OCI-LY3 (cell line): ENCODE data around the gene ARHGAP22.

Source experiments
- EZH2phosphoT487 ChIP-seq: fragments of 200-600 bp; shearing (Covaris generic); IDR thresholded peaks from 2 replicates; pipeline ENCODE4 v1.6.1; 2018; ENCODE audit warnings: antibody characterized with exemption, mixed run types, low read depth
- TF ChIP-seq, protein P1 (sequence below): fragments of 200-600, 300-600 bp; sonication (generic); IDR thresholded peaks from 2 replicates; pipeline ENCODE4 v1.5.1; 2014; ENCODE audit warnings: antibody characterized with exemption, low read length, low read depth

DNA sequence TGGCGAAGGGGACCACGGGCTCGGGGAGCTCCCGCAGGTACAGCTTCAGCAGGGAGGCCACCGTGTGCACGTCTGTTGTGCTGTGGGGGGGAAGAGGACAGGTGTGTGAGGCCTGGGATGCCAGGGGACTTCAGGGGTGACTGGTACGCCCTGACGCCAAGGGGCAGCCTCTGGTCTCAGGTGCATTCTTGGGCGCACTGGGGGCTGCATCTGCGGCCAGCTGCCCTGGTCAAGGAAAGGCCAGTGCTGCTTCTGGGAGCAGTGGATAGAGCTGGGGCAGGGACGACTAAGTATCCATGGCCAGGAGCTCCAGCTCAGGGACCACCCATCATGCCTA is 149.8 kb downstream of the ARHGAP22 start:
- TF ChIP-seq, protein P1, sequence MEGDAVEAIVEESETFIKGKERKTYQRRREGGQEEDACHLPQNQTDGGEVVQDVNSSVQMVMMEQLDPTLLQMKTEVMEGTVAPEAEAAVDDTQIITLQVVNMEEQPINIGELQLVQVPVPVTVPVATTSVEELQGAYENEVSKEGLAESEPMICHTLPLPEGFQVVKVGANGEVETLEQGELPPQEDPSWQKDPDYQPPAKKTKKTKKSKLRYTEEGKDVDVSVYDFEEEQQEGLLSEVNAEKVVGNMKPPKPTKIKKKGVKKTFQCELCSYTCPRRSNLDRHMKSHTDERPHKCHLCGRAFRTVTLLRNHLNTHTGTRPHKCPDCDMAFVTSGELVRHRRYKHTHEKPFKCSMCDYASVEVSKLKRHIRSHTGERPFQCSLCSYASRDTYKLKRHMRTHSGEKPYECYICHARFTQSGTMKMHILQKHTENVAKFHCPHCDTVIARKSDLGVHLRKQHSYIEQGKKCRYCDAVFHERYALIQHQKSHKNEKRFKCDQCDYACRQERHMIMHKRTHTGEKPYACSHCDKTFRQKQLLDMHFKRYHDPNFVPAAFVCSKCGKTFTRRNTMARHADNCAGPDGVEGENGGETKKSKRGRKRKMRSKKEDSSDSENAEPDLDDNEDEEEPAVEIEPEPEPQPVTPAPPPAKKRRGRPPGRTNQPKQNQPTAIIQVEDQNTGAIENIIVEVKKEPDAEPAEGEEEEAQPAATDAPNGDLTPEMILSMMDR: no peak
- no peak for TF ChIP-seq EZH2phosphoT487
